Endometrium (tissue), 2 donors: ENCODE measurements around the gene LMF1.

Experiments
- FAIRE-seq: peaks from 2 replicates; lab custom pipeline; 2012; peaks lifted over from hg19 to GRCh38; lab: Jason Lieb, UNC
- donor health status: control.
- donor health status: control.

Gene LMF1

DNA sequence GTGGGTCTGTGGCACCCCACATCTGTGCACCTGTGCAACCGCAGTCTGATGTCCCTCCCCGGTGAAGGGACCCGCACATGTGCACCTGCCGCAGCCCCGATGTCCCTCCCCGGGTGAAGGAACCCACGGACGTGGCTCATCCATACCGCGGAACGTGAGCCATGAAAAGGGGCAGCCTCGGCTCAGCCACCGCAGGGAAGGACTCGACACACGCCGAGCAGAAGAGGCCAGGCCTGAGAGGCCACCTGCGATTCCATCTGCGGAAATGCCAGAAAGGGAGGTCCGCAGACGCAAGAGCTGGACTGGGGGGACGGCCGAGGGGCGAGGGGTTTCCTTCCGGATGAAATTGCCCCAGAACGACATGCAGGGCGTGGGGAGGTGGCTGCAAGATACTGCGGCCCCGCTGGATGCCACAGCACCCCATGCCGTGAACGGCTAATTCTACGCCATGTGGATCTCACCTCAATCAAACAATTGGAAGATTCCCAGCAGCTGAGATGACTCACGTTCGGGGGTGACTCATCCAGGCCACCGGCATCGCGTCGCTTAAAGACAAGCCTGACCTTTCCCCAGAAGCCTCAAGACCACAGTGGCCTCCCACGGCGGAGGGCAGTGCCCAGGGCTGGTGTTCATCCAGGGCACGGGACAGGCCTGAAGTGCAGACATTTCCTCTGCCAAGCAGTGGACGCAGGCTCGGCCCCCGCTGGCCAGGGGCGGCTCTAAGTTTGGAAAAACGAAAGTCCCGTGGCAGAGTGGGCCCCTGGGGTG lies 31.8 kb upstream of the LMF1 start:
- no peak for FAIRE-seq

- FAIRE-seq, result no peak
Measured at GRCh38 chr16:1001096-1001495, 30.3 kb upstream of the LMF1 start.

DNA sequence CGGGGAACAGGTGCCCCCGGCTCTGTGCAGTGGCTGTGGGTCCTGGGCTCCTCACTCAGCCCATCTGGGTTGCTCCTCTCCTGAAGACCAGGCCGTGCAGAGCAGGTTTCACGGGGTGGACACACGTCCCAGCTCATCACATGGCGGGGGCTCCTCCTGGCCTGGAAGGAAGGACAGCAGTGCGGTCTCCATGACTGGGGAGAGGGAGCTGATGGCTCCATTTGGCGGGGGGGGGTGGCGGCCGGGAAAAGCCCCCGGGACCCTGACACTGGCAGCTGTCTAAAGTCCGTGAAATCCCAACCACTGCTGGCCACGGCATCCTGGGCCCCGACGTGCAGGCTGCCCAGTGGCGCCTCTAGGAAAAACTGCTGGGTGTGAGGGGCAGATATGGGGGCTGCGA lies 29.8 kb upstream of the LMF1 start:
- no peak for FAIRE-seq

- FAIRE-seq, result no peak
Measured at GRCh38 chr16:999677-1000076, 28.9 kb upstream of the LMF1 start.

GRCh38 chr16:998615-999014 lies 27.8 kb upstream of the LMF1 start:
- FAIRE-seq, result no peak

DNA sequence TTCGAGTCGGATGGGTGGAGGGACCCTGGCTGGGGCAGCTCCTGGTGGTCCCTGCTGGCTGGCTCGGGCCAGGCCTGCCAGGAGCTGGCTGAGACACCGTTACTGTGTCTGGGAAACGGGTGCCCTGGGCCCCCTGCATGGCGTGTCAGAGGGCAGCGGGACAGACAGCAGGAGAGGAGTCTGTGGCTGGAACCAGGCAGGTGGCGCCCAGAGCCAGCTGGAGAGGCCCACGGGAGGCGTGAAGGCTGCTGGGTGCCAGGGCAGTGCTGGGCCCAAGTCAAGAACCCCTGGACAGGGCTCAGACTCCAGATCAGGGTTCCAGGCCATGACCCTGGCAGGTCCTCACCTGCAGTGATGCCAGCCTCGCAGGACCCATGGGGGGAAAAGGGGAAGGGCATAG lies 27.4 kb upstream of the LMF1 start:
- no peak for FAIRE-seq

- FAIRE-seq, result no peak
Measured at GRCh38 chr16:997440-998051, 26.8 kb upstream of the LMF1 start.

- no peak for FAIRE-seq
Measured at GRCh38 chr16:996681-997080, 25.9 kb upstream of the LMF1 start.

- no peak for FAIRE-seq
Measured at GRCh38 chr16:995783-996182, 25.0 kb upstream of the LMF1 start.

DNA sequence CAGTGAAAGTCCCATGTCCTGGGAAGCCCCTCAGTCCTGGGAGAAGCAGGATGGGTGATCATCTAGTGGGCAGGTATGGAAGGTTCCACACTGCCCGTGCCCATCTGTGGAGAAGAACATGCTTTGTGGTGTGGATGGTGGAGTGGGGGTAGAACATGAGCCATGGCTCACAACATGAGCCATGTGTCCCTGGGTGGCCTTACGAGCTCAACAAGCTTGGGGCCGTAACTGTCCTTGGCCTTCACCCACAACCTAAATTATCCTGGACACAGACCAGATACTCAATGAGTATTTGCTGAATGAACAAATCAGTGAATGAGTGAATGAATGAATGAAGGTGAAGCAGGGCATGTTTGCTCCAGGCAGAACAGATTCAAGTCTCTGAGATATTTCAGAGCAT lies 24.3 kb upstream of the LMF1 start:
- no peak for FAIRE-seq

GRCh38 chr16:993731-994130 lies 22.9 kb upstream of the LMF1 start:
- no peak for FAIRE-seq

GRCh38 chr16:991773-992172 lies 21.0 kb upstream of the LMF1 start:
- FAIRE-seq, result no peak

DNA sequence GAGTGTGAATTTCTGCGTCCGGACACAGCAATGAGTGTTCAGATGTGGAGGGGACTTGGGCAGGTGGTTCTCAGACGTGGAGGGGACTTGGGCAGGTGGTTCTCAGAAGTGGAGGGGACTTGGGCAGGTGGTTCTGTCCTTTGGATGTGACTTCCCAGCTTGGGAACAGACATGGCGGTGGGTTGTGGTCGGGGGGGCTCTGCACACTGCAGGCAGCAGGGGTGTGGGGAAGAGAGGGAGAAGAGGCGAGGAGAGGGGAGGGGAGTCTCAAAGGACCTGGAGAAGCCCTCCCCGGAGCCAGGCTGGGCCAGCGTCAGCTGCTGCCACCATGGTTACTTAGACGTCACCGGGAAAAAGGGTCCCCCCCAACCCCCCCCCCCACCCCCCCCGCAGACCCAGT lies 20.6 kb upstream of the LMF1 start:
- FAIRE-seq, result no peak

DNA sequence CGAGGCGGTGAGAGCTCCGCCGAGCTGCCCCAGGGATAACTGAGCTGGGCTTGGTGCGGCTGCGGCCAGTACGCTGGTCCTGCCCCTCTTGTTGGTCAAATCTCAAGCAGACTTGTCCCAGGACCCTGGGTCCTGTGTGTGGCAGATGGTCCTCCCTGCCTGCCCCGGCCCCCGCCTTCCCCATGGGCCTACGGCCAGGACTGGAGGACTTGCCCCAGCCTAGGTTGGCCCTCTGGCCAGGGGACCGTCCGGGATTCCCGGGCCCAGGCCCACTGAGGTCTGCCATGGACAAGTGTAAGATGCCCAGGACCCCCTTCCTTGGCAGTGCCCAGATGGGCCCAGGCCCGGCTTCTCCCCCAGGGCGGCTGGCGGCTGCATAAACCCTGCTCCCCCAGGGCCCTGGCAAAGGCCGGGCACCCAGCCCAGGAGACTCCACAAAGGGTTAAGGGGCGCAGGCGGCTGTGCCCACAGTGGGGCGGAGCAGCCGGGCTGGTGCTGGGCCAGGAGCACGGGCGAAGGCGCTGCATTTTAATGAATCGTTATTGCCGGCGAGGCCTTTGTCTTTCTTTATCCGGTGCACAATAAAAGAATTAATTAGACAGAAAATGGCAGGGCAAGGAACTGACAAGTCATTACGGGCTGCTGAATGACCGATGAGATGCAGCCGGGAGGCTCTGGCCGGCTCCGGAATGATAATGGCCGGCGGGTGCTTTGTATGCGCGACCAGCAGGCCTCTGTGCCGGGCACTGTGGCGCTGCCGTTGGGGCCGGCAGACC lies 19.9 kb upstream of the LMF1 start:
- no peak for FAIRE-seq

DNA sequence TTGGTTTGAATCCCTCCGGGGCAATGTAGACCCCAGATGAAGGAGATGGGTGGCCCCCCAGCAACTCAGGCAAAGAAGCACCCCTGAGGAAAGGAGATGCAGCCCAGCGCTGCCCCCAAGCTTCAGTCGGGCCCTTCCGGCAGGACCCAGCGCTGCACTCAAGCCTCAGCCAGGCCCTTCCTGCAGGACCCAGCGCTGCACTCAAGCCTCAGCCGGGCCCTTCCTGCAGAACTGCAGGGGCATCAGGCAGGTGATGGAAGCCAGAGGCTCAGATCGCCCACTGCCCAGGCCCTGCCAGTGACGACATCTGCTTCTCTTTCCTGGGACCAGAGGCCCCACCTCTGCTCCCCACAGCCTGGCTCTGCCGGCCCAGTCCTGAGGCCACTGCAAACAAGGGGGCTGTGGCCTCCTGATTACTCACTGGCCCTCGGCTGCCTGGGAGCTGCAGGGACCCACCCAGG lies 18.6 kb upstream of the LMF1 start:
- FAIRE-seq, result no peak

GRCh38 chr16:988471-989353 lies 17.9 kb upstream of the LMF1 start:
- no peak for FAIRE-seq

- FAIRE-seq, result no peak
Measured at GRCh38 chr16:987906-988305, 17.1 kb upstream of the LMF1 start.

DNA sequence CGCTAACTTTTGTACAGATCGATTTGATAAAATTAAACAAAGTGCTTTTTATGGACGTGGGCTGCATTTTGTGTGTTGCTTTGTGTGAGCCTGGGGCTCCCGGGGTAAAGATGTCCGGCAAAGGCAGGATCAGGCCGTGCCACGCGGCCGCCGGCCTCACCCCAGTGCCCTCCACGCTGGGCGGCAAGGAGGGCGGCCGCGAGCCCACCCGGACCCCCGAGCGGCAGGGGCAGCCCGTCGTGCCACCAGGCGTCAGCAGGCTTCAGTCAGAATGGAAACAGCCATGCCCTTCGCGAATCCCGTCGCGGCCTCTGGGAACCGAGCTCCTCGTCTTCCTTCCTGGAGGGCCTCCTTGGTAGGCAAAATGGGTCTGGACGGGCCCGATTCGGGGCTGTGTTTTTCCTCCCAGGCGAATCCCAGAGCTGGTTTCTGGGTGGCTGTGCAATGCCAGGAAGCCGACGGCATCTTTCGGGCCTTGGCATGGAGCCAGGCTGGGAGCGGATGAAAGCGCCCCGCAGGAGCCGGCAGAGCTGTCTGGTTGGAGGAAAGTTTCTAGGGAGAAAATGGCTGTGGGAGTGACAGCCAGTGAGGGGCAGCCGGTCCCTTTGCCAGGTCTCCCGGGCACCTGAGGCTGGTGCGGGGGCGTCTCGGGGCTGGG lies 16.3 kb upstream of the LMF1 start:
- FAIRE-seq, result no peak

- no peak for FAIRE-seq
Measured at GRCh38 chr16:986411-986810, 15.6 kb upstream of the LMF1 start.

DNA sequence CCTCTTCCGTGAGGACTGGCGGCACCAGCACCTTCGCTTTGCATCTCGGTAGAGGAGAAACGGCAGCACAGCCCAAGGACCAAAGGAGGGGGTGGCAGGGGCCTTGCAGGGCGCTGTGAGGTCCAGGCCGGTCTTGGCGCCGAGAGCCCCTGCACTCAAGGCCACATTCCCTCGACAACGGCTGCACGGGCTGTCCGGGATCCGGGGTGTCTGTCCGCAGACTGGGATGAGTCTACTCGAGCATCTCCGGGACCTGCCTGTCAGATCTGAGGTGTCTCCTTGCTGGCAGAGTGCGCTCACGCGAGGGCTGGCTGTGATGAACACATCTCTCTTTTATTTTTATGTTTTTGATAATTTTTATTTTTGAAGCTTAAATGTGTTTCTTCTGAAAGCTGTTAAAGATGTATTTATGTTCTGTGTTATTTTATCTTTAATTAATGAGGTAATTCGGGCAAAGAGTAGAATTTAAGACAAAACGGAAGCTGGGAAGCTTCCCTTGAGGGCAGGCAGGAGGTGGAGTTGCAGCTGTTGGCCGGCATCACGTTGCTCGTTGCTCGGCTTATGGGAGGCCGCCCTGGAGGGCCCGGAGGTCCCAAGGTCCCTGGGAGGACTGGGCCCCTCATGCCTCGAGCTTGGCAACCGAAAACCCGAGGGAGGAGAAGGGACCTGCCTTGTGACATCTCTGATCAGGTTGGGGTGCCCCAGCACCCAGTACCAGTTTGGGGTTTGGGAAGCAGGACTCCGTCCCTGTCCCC lies 15.0 kb upstream of the LMF1 start:
- FAIRE-seq, result no peak
